Measurements from ENCODE around the gene PRLH.
"Not testable (repeated sequence)": the region's sequence is repeated elsewhere in the genome, so short reads cannot be mapped to it uniquely, and the experiment has no call there.

The PRLH gene

DNA sequence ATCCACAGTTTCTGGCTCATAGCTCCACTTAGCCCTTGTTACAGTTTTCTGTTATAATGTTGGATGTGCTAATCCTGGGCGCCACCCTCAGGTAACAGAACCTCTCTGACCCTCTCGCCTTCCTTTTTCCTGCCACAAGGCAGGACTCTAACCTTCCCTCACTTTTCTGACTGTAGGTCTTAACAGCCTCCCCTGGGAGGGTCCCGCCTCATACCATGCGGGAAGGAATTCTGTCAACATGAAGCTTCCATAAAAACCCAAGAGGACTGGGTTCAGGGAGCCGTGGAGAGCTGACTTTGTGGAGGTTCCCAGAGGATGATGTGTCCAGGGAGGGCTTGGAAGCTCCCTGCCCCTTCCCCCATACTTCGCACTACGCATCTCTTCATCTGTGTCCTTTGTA is 36.0 kb downstream of the PRLH start:
- no peak for DNase-seq

DNA sequence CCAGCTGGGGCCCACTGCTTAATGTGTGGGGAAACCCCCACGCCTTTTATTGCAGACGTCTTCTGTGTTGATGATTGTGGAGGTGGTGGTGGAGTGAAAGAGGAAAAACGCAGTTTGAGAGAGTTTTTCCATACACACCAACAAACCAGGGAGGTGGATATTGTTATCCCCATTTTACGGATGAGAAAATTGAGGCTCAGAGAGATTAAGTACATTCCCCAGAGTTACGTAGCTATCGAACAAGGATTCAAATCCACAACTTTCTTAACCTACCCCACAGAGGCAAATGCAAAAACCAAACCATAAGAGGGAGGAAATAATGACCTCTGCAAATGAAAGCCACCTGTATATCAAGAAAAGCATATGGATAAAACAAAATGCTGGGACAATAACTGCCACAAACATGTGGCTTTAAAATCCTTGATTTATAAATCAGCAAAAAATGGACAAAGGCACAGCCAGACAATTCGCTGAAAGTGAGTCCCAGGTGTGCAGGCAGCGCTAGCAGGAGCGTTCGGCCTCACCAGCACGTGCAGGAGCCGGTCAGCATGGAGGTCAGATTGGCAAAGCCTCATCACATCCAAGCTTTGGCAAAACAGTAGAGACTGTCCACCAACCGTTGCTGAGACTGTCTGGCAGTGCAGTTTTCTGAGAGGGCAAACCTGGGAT is 36.8 kb downstream of the PRLH start:
- no peak for DNase-seq

DNA sequence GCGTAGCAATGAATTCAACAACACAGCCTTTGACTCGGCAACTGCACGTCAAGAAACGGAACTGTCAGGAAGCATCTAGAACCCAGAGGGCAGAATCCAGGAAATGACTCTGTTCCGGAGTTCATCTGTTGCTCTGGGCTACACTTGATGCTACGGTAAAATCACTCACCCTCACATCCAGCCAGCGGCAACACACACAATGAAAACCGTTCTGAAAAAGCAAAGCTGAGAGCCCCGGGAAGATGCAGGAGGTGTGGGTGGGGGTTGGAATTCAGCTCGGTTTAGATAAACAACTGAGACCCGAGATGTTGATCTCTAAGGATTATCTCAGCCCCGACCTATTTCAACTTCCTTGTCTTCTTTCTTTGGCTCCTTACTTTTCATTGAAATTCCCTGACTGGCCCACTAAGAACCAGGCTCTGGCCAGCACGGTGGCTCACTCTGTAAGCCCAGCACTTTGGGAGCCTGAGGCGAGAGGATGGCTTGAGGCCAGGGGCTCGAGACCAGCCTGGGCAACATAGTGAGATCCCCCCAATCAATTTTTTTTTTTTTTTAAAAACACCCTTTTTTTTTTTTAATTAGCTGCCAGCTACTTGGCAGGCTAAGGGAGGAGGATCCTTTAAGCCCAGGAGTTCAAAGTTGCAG is 37.5 kb downstream of the PRLH start:
- no peak for DNase-seq

DNA sequence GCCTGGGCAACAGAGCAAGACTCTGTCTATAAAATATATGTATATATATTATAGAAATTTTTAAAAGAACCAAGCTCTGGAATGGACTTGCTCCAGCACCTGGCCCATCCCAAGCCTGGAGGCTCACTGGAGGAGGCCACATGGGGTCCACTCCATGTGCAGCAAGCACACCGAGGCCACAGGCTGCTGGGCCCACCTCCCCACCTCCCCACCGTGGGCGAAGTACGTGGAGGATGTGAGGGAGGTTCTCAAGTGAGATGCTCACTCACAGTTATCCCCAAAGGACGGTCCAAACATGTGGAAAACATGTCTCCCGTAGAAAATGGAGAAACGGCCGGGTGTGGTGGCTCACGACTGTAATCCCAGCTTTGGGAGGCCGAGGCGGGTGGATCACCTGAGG is 38.0 kb downstream of the PRLH start:
- no peak for DNase-seq

DNA sequence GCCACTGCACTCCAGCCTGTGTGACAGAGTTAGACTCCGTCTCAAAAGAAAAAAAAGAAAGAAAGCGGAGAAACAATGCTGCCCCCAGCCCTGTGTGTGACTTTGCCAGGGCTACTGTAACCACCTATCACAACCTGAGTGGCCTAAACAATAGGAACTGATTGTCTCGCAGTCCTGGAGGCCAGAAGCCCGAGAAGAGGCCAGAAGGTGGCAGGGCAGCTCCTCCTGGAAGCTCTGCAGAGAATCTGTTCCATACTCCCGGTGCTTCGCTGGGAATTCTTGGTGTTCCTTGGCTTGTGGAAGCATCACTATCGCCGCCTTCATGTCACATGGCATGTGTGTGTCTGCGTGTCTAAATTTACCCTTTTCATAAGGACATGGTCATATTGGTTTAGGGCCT is 38.6 kb downstream of the PRLH start:
- peak; percentile 49 for DNase-seq

DNA sequence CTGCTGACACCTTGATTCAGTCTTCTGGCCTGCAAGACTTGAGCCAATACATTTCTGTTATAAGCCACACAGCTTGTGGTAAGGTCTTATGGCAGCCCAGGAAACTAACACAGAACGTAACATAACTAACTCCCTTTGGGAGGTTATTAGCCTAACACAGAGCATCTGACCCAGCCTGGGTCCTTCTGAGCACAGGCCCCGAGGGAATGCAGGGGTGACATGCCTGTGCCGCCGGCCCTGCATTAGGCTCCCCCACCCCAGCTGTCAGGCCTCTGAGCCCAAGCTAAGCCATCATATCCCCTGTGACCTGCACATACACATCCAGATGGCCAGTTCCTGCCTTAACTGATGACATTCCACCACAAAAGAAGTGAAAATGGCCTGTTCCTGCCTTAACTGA is 40.1 kb downstream of the PRLH start:
- DNase-seq = not testable (repeated sequence)

DNA sequence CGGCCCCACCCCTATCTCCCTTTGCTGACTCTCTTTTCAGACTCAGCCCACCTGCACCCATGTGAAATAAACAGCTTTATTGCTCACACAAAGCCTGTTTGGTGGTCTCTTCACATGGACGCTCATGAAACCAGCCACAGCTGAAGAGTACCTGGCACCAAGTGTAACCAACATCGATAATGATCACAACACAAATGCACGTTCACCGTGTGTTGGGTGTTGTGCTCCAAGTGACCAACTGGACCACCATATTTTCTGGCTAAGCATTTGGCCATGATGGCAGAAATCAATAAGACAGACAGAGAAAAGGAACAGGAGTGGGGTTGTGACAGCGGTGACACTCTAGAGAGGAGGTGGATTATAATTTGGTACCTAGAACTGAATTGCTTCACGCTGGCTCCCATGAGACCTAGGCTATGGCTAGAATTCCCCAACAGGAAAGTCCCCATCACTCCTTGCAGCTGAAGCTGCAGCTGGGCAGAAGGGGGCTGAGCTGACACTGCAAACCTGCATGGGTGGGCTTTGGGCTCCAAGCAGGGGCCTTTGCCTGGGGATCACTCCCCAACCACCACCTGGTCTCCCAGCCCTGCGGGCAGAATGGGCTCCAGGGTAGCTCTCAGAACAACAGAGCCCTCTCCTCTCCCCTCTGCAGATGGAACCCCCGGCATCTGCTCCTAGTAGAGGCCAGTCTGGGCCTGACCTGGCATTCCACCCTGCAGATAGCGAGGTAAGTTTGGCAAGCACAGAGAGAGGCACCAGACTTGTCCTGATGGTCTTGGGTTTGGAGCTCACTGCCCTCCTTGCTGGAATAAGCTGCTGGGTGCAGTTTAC is 46.4 kb downstream of the PRLH start:
- DNase-seq = no peak

DNA sequence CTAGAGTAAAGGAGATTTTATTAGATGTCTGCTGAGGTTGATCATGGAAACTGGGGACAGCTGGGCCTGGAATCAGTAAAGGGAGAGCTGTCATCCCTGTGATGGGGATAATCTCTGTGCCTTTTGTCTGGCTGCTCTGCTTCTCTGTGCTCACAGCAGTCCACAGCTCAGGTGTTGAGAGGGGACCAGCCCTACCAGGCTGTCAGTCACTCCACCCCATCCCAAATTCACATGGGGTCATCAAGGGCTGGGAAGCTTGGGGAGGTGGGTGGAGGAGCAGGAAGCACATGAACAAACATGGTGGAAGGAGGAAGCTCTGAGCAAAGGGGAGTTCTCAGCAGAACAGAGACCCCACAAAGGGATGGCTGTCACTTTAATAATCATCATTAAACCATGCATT is 47.3 kb downstream of the PRLH start:
- no peak for DNase-seq

DNA sequence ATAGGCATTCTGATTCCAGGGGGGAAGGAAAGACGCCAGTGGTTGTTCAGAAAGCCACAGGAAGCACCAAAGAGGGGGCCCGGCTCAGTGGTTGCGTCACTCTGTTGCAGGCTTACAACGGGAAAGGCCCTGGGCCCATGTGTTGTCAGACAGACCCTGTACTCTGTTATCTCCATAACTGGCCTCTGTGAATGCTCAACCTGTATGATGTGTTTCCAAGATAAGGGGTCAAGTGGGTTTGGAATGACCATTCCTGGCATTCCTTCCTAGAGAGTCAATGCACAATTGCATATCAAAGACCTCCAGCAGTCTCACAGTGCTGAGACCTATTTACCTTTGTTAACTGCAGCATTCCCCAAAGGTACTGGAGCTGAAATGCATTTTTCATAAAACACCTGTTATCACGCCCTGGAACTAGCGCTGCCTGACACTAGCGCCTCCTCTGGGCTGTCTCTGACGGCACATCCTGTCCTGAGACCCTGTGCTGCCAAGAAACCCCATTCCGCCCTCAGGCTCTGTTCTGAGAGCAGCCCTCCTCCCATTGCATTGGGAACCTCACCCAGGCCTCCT is 47.9 kb downstream of the PRLH start:
- no peak for DNase-seq

DNA sequence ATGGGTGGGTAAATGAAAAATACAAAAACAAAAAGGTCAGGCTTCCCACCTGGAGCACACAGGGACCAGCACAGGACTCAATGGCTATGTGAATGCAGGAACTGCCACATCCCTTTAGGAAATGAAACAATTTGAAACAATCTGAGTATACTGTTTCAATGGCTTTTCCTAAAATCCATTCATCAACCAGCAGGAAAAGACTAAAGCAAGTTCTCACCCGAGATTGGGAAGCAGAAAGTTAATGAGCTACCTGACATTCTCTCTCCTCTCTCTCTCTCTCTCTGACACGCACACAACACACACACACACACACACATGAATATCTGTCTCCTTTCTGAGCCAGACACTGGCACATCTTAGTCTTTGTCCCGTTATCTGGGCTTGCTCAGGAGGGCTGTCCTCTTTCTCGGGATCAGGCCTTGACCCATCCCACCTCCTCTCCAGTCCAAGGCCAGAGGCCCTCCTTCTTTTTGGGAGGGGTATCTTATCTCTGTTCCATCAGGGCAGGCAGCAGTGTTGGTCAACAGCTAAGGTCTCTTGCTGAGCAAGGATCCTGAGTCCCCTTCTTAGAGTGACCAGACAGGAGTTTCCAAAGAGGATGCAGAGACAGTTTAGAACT is 49.4 kb downstream of the PRLH start:
- DNase-seq = no peak

DNA sequence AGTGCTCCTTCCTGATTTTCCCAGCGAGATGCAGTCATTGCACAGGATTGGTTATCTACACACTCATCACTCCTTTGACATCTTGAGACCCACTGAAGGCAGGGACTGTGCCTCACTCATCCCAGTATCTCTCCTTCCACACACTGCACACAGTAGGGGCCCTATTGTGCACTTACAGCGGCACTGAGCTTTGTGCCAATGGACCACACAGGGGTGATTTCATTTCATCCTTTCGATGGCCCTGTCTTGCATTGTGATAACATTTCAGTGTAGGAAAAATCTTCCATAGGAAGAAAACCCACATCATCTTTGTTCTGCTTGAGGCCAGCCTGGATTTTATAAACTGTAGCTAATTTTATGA is 50.0 kb downstream of the PRLH start:
- DNase-seq = no peak
